GM19452 (cell line): Measurements from ENCODE around the gene SEC14L2.
A peak's percentile ranks its signal among the peaks of the same experiment; 100 is the strongest.

Experiments used
- ATAC-seq: cut with Tn5 transposase; IDR thresholded peaks from one replicate; pipeline ENCODE4 v1.9.1; 2021; ENCODE audit not compliant: unreplicated experiment

Gene SEC14L2

DNA sequence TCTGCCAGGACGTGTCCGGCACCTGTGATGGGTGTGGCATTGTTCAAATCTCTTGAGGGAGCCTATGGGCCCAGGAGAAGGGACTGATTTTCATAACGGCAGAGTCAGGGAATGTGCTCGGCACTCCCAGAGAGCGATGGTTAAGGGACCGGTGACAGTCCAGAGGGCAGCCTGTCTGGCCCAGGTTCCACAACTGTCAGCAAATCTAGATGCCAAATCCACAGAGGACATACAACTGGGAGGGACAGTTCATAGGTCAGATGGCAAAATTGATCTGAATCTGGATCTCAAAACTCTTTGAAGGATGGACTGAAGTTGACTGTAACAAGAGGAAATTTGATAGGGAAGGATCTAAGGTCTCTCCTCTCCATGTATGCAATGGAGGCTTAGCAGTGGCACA lies 7.5 kb downstream of the SEC14L2 start:
- no peak for ATAC-seq

DNA sequence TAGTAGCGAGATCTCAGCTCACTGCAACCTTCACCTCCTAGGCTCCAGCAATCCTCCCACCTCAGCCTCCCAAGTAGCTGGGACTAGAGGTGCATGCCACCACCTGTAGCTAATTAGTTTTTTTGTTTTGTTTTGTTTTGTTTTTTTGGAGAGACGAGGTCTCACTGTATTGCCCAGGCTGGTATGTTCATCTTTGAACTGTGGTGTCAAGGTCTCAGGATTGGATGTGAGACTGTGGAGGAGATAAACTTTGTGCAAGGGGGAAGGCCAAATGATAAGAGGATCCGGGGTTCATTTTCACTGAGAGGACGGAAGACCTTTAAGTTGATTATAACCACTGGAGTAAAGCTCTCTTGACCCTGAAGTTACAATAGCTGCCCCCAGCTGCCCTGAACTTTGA lies 8.9 kb downstream of the SEC14L2 start:
- no peak for ATAC-seq

DNA sequence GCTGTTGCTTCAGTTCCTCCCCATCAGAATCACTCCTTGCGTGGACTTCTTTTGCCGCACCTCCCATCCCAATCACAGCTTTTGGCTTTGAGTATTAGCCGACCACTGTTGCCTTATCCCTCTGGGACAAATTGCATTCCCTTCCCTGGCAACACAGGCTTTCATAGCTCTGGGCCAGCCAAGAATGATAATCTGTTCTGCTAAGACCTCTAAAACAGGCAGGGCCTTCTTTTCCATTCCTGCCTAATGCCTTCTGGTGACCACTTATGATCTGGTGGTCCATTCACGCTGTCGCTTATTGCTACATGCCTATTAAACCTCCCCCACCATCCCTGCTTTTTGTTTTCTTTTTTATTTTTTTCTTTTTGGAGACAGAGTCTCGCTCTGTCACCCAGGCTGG lies 9.6 kb downstream of the SEC14L2 start:
- no peak for ATAC-seq

GRCh38 chr22:30408388-30409102 lies 11.7 kb downstream of the SEC14L2 start:
- ATAC-seq: no peak

DNA sequence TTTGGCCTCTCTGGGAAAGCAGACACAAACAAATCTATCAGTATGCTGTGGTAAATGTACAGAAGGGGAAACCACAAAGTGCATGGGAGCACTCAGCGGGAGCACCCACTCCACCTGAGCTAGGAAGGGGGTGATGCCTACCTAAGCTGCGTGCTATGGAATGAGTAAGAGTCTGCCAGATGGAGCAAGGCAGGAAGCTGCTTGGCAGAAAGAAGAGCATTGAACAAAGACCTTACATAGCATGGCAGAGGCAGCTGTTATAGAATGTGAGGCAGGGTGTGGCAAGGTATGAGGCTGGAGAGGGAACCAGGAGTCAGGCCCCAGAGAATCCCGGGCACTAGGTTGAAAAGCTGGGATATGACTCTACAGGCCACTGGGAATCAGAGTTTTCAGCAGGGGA lies 15.0 kb downstream of the SEC14L2 start:
- ATAC-seq: no peak

DNA sequence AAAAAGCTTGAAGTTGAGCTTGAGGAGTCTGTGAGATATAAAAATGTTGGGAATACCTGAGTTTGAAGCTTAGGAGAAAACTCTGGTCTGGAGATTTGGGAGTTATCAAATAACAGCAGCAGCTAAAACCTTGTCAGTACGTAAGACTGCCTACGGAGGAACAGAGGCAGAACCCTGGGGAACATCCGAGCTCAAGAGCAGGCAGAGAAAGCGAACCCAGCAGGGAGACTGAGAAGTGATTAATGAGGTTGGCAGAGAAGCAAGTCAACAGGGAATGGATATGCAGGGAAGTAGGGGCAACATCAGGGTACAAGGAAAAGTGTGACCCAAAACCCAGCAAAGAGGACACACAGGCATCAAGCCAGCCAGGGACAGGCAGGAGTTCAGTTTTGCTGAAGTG lies 16.2 kb downstream of the SEC14L2 start:
- no peak for ATAC-seq

DNA sequence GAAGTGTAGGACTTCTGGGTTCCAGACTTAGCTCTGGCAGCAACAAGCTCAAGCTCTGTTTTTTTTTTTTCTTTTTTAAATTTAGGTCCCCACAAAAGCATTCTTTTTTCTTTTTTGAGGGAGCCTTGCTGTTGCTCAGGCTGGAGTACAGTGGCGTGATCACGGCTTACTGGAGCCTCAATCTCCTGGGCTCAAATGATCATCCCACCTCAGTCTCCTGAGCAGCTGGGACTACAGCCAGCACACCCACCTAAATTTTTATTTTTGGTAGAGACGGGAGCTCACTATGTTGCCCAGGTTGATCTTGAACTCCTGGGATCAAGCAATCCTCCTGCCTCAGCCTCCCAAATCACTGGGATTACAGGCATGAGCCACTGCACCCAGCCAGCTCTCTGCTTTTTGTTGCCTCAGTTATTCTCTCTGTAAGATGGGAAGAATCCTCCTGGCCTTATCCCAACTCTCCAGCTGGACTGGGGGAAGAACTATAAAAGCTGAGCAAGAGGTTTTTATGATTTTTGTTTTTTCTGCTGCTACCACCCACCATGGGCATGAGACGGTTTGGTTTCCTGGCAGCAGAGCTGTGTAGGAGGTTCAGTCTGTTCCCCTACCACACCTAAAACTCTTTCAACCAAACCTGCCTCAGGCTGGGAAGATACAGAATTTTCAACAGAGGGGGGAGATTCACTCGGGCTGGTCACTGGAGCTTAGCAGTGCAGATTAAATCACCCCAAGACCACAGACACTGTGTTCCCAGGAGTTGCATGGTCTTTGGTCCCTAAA lies 17.1 kb downstream of the SEC14L2 start:
- ATAC-seq: no peak

- ATAC-seq: no peak
Observed at GRCh38 chr22:30414525-30415047, 17.8 kb downstream of the SEC14L2 start.

GRCh38 chr22:30416403-30416802 lies 19.6 kb downstream of the SEC14L2 start:
- no peak for ATAC-seq

GRCh38 chr22:30416837-30417236 lies 20.0 kb downstream of the SEC14L2 start:
- ATAC-seq: no peak

DNA sequence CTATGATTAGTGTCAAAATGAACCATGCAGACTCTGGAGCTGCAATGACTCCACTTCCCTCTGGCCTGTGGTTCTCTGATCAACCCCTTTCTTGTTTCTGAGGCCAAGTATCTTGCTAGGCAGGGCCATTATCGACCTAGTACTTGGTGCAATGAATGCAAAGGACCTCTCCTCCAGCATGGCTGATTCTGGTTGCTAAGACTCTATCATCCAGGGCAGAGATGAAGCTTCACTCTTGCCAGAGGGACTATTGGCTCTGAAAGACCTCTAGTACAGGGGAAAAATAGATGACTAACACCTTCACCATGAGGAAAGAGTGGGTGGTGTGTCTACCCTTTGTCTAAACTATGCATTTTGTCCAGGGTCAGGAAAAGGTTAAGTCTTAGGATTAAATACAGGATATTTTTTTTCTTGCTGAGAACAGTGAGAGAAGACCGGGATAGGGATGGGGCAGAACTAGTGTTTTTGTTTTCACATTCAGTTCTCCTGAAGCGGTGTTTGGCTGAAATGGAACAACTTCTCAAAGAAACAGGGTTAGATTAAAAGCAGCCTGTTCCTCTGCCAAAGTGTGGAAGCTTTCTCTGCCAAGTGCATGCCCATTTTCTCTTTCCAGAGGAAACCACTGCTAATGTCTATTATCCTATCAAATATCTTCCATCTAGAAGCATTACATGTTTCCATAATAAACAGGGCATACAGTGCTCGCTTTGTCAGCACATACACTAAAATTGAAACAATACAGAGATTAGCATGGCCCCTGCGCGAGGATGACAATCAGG lies 23.7 kb downstream of the SEC14L2 start:
- ATAC-seq: no peak

- ATAC-seq: no peak
Observed at GRCh38 chr22:30421695-30422480, 25.1 kb downstream of the SEC14L2 start.

GRCh38 chr22:30422481-30423300 lies 25.9 kb downstream of the SEC14L2 start:
- ATAC-seq: no peak

DNA sequence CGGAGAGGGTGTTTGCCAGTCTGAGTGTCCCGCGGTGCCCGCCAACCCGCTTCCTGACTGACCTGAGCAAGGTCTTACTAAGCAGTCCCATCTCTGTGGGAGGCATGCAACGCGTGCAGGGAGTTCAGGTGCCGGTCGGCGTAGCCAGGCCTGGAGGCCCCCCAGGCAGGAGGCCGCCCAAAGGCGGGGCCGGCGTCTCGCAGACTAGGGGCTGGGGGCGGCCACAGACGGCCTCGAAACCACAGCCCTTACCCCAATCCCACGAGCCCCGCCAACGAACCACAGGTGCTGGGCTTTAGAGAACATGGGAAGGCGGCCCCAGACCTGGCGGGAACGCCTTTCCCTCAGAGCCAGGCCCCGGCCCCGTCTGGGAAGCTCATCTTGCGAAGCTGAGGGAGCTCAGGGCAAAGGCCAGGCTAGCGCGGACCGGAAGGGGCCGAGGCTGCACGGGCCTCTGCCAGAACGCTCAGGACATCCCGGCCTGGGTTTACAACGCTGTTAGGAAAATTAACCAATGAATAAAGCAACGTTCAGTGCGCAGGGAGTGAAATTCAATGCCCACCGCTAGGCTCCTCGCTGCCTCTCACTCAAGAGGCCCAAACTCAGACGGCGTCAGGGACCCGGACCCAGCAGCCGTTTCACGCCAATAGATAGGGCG lies 26.6 kb downstream of the SEC14L2 start:
- peak; percentile 30 for ATAC-seq

DNA sequence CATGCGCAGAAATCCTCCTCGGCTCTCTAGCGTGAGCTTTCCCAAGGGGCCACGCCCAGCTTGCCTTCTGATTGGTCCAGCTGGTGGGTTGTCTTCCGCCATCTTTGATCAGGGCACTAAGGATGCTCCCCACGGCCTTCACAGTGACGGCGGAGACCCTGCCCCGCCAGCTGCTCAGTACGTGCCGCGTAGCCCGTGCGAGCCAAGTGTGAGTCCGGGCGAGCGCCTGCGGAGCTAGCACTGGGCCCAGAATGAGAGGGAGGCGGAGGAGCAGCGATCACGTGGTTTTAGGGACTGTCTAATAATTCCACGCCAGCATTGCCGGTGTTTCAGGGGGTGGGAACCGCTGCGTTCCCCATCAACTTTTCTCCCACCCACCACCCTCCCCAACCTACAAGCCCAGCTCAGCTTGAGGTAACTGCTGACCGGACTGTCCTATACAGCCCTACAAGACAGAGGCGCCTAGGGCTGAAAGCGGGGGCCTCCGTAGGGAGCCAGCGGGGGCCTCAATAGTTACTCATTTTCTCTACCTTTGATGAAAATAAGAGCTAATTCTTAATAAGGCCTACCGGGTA lies 27.2 kb downstream of the SEC14L2 start:
- ATAC-seq: peak; percentile 79

DNA sequence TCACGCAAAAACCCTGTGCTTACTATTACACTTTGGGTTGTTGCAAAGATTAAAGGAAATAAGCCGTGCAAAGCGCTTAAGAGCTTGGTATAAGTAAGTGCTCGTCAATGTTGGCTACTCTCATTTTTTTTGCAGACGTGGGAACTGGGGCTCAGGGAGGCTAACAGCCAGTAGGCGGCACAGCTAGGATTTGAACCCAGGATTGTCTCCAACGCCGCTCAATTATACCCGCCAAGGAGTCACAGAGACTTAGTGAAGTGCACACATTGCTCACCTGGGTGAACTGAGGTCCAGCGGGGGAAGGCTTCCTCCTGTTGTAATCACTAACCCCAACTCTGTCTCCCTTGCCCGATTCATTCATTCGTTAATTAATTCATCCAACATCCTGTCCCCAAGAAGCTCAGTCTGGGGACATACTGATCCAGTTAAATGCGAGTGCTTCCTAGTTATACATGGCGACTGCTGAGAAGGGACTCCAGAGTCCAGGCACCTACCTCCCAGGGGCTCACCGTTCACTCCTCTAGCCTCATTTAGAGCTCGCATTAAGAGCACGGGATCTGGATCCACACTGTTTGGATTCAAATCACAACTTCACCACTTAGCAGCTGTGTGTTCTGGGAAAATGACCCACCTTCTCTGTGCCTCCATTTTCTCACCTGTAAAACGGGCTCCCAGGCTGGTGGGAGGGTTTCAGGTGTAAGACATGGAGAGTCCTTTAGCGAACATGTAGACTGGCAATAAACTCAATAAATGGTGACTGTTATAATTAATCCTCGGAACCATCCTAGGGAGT lies 27.9 kb downstream of the SEC14L2 start:
- ATAC-seq: no peak

- ATAC-seq: no peak
Observed at GRCh38 chr22:30425327-30425615, 28.5 kb downstream of the SEC14L2 start.

- no peak for ATAC-seq
Observed at GRCh38 chr22:30425616-30426387, 29.0 kb downstream of the SEC14L2 start, which contains the start of gene MTFP1. Gene MTFP1, plus strand, starts transcription at chr22:30425768. Its CDS starts 112 bp downstream, at chr22:30425880.
